ENCODE data around the gene RFX7.
"Not testable (repeated sequence)": the region's sequence is repeated elsewhere in the genome, so short reads cannot be mapped to it uniquely, and the experiment has no call there.

Gene RFX7

DNA sequence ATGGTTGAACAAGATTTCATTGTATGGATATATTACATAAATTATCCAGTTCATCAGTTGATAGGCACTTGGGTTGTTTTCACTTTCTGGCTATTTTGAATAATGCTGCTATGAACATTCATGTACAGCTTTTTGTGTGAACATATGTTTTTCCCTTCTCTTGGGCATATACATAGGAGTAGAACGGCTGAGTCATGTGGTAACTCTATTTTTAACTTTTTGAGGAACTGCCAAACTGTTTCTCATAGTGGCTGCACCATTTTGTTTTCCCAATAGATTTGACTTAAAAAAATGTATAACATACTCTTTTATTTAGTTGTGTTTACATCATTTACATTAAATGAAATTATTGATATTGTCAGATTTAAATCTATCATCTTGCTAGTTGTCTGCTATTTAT is 28.8 kb upstream of the RFX7 start:
- no peak for DNase-seq (ENCODE audit: low read depth)
- TF ChIP-seq, protein P1, sequence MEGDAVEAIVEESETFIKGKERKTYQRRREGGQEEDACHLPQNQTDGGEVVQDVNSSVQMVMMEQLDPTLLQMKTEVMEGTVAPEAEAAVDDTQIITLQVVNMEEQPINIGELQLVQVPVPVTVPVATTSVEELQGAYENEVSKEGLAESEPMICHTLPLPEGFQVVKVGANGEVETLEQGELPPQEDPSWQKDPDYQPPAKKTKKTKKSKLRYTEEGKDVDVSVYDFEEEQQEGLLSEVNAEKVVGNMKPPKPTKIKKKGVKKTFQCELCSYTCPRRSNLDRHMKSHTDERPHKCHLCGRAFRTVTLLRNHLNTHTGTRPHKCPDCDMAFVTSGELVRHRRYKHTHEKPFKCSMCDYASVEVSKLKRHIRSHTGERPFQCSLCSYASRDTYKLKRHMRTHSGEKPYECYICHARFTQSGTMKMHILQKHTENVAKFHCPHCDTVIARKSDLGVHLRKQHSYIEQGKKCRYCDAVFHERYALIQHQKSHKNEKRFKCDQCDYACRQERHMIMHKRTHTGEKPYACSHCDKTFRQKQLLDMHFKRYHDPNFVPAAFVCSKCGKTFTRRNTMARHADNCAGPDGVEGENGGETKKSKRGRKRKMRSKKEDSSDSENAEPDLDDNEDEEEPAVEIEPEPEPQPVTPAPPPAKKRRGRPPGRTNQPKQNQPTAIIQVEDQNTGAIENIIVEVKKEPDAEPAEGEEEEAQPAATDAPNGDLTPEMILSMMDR (IDR thresholded peaks at IDR 0.05; ENCODE audit: control insufficient read depth, extremely low read depth, insufficient read depth): no peak
- no peak overlapping the region for H3K4me3 ChIP-seq (ENCODE audit: low read depth, low read length)

DNA sequence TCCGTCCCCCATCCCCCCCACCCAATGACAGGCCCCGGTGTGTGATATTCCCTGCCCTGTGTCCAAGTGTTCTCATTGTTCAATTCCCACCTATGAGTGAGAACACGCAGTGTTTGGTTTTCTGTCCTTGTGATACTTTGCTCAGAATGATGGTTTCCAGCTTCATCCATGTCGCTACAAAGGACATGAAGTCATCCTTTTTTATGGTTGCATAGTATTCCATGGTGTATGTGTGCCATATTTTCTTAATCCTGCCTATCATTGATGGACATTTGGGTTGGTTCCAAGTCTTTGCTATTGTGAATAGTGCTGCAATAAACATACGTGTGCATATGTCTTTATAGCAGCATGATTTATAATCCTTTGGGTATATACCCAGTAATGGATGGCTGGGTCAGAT is 22.8 kb upstream of the RFX7 start:
- DNase-seq (ENCODE audit: low read depth); H3K4me3 ChIP-seq (ENCODE audit: low read depth, low read length): not testable (repeated sequence)

DNA sequence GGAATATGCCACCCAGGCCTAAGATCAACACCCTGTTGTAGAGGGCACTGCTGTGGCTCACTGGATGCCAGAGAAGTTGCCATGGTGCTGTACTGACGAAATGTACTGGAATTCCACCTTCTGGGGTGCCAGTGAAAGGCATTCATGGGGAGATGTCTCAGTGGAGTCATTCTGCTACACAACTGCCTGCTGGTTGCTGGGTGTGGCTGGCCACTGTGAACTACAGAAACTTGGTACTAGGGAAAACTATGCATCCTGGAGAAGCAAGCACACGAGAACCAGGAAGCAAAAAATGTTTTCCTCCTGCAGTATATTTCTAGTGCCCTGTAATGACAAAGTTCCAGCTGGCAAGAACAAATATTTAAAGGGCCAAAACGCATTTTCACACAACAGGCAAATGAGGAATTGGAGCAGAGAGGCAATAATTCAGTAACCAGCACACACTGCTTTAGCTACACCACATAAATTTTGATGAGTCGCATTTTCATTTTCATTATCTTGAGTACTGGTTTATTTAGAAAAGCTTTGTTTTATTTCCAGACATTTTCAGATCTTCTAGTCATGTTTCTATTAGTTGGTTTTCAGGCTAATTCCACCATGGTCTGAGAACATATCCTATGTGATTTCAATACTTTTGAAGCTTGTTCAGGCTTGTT is 18.3 kb upstream of the RFX7 start:
- TF ChIP-seq, protein P1 (IDR thresholded peaks at IDR 0.05; ENCODE audit: control insufficient read depth, extremely low read depth, insufficient read depth): no peak
- no peak overlapping the region for H3K4me3 ChIP-seq (ENCODE audit: low read depth, low read length)

DNA sequence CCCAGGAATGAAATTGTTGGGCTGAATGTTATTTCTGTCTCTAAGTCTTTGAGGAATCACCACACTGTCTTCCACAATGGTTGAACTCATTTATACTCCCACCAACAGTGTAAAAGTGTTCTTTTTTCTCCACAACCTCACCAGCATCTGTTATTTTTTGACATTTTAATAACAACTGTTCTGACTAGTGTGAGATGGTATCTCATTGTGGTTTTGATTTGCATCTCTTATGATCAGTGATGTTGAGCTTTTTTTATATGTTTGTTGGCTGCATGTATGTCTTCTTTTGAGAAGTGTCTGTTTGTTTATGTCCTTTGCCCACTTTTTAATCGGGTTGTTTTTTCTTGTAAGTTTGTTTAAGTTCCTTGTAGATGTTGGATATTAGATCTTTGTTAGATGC is 13.6 kb upstream of the RFX7 start:
- not testable (repeated sequence) for H3K4me3 ChIP-seq (ENCODE audit: low read depth, low read length); DNase-seq (ENCODE audit: low read depth)

More for the DNA sequence above, 18.3 kb upstream of the RFX7 start:
- no peak for DNase-seq (ENCODE audit: low read depth)

DNA sequence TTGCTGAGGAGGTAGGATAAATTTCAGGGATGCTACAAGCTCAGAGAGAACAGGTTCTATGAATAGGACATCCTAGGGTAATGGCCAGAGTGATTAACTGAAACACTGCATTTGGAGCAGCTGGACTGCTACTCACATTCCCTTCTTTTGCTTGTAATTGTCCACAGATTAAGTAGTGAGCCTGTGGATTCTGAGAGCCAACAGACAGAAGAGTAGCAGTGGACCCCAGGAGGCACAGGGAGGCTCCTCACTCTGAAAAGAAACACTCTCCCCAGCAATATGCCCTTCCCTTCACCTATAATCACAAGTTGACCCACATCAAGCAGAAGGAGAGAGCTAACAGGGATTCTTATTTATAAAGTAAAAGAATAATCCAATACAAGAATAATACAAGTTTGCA is 10.6 kb upstream of the RFX7 start:
- TF ChIP-seq, protein P1 (IDR thresholded peaks at IDR 0.05; ENCODE audit: control insufficient read depth, extremely low read depth, insufficient read depth): no peak
- DNase-seq (ENCODE audit: low read depth): no peak
- no peak overlapping the region for H3K4me3 ChIP-seq (ENCODE audit: low read depth, low read length)

DNA sequence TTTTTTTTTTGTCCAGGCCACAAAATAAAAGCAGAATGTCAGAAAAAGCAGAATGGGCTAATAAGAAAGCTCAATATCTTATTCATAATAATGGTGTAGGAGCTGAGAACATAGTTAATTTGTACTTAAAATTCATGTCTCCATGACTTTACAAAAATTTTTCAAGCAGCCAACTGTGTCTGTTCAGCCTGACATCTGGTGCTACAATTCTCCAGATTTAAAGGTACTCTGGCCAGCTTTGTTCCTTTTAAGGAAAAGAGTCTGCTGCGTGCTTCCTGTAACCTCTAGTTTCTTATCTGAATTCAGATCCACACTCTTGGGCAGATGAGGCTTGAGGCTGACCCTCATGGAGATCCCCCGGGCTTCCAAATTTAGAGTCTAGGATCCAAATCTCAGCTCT is 8.7 kb upstream of the RFX7 start:
- H3K4me3 ChIP-seq (ENCODE audit: low read depth, low read length): no peak overlapping the region
- DNase-seq (ENCODE audit: low read depth): no peak
- TF ChIP-seq, protein P1 (IDR thresholded peaks at IDR 0.05; ENCODE audit: control insufficient read depth, extremely low read depth, insufficient read depth): no peak

DNA sequence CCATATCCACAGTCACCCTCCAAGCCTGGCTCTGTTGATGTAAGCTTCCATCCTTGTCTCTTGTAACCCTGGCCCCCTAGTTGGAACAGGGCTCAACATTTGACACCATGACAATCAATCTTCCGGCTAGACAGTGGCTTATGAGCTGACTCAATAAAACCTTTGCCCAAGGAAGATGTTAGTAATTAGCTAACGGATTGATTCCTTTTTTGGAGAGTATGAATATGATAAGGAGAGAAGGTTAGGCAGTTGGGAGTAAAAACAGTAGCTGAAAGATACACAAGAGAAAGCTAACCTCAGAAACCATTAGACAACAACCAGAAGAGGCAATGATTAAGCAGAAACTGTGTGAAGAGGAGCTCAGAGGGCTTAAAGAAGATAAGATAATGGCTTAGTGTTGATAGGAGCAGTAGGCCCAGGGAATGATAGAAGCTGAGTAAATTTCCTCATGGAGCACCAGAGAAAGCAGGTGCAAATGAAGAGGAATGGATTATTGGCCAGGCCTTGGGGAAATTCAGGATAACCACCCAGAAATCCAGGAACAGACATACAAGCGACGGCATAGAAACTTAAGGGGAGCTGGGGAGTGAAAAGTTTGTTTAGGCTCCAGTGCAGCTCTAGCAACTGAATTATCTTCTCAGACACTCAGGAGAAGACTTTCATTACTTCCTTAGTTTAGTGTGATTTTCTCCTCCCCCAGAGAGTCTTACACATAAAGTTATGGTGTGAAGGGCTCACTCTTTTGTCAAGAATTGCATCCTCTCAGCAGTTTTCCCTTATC is 7.8 kb upstream of the RFX7 start:
- no peak overlapping the region for H3K4me3 ChIP-seq (ENCODE audit: low read depth, low read length)
- TF ChIP-seq, protein P1 (IDR thresholded peaks at IDR 0.05; ENCODE audit: control insufficient read depth, extremely low read depth, insufficient read depth): no peak
- no peak for DNase-seq (ENCODE audit: low read depth)

DNA sequence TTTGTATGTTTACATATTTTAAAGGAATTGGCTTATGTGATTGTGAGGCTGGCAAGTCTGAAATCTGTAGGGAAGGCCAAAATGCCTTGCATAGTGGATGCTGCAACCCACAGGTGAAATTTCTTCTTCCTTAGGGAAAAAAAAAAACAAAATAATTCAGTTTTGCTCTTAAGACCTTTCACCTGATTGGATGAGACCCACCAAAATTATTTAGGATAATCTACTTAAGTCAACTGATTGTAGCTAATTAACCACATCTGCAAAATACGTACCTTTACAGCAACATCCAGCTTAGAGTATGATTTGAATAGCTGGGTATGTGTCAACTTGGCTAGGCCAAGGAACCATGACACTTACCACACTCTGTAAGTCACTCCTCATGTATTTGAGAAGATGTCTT is 6.9 kb upstream of the RFX7 start:
- DNase-seq (ENCODE audit: low read depth): no peak
- TF ChIP-seq, protein P1 (IDR thresholded peaks at IDR 0.05; ENCODE audit: control insufficient read depth, extremely low read depth, insufficient read depth): no peak
- H3K4me3 ChIP-seq (ENCODE audit: low read depth, low read length): no peak overlapping the region

Measured in LNCaP clone FGC (cell line).